Measurements from ENCODE around the gene STARD7. TPM values are rescaled to one million over a fixed set of nuclear protein-coding genes. Genes with fewer than 3 reads are reported as not detected.

Gene STARD7
- total and polyA plus RNA-seq, 4 donors, result 42.9 to 120 (median 59.7) TPM

GRCh38 chr2:96137321-96138178 lies 71.1 kb downstream of the STARD7 start (continued):
- TF ChIP-seq REST (IDR thresholded peaks at IDR 0.05) (no peak), ZBTB33 (IDR thresholded peaks at IDR 0.05) (no peak), GABPA (IDR thresholded peaks at IDR 0.05 in 1 of 2, conservative IDR thresholded peaks at IDR 0.05 in 1 of 2) (no peak)

- no peak for DNase-seq (ENCODE audit: low spot score)
- Histone ChIP-seq H3K36me3 (ENCODE audit: control insufficient read depth in 4 of 4, insufficient read depth in 3 of 4, low read depth in 1 of 4, low read length in 3 of 4) (no peaks in the 10 kb centered on the region), H3K4me1 (ENCODE audit: control insufficient read depth in 4 of 4, insufficient read depth in 4 of 4, low read length in 3 of 4) (no peaks in the 10 kb centered on the region), H3K27me3 (ENCODE audit: control insufficient read depth in 4 of 4, insufficient read depth in 4 of 4, low read length in 3 of 4) (no peaks in the 10 kb centered on the region), H3K27ac (ENCODE audit: low read depth in 1 of 2, low read length in 2 of 2) (no peak overlapping the region), H3K9me3 (ENCODE audit: control insufficient read depth in 4 of 4, low read length in 3 of 4) (no peaks in the 10 kb centered on the region), H3K4me3 (ENCODE audit: low read depth in 1 of 3, low read length in 3 of 3) (no peak overlapping the region), H3K9ac (ENCODE audit: low read depth in 1 of 2, low read length in 2 of 2) (no peak overlapping the region)
- 89% methylated on average over 8 of the region's 8 CpGs for WGBS
- TF ChIP-seq SP1 (IDR thresholded peaks at IDR 0.05), result no peak
- no peak for TF ChIP-seq ZBTB33 (IDR thresholded peaks at IDR 0.05)
- no peak for TF ChIP-seq FOXA2 (IDR thresholded peaks at IDR 0.05)
- no peak for TF ChIP-seq MAX (IDR thresholded peaks at IDR 0.05)
- TF ChIP-seq CTCF (IDR thresholded peaks at IDR 0.05; ENCODE audit: low read depth, low read length, missing input control), result no peak
- TF ChIP-seq HNF4G (IDR thresholded peaks at IDR 0.05), result no peak
- no peak for TF ChIP-seq YY1 (IDR thresholded peaks at IDR 0.05)
- no peak for TF ChIP-seq HNF4A (conservative IDR thresholded peaks at IDR 0.05)
- no peak for TF ChIP-seq JUND (IDR thresholded peaks at IDR 0.05)
- TF ChIP-seq ATF3 (IDR thresholded peaks at IDR 0.05), result no peak
- no peak for TF ChIP-seq EGR1 (IDR thresholded peaks at IDR 0.05; ENCODE audit: low read depth in 2 of 2)
- no peak for TF ChIP-seq RAD21 (IDR thresholded peaks at IDR 0.05)
- no peak for TF ChIP-seq TAF1 (conservative IDR thresholded peaks at IDR 0.05)
Measured at GRCh38 chr2:96136129-96136720, 72.4 kb downstream of the STARD7 start.

Measured in liver (tissue), 9 donors.